HG03066 (cell line): ENCODE results near the gene AFAP1.

ENCODE experiments used
- ATAC-seq: cut with Tn5 transposase; IDR thresholded peaks from one replicate; pipeline ENCODE4 v1.9.1; 2021; ENCODE audit warnings: low read depth; ENCODE audit not compliant: unreplicated experiment

AFAP1 gene

GRCh38 chr4:7763788-7764187 is 175.9 kb downstream of the AFAP1 start:
- no peak for ATAC-seq

GRCh38 chr4:7763106-7763505 is 176.6 kb downstream of the AFAP1 start:
- ATAC-seq, result no peak

GRCh38 chr4:7762376-7763030 is 177.2 kb downstream of the AFAP1 start:
- ATAC-seq, result no peak

GRCh38 chr4:7761720-7762119 is 177.9 kb downstream of the AFAP1 start:
- no peak for ATAC-seq

GRCh38 chr4:7761312-7761711 is 178.3 kb downstream of the AFAP1 start:
- no peak for ATAC-seq

- no peak for ATAC-seq
These were observed 179.0 kb downstream of the AFAP1 start for GRCh38 chr4:7760706-7761105.

GRCh38 chr4:7760228-7760627 is 179.4 kb downstream of the AFAP1 start:
- ATAC-seq, result no peak

GRCh38 chr4:7759635-7760034 is 180.0 kb downstream of the AFAP1 start:
- no peak for ATAC-seq

GRCh38 chr4:7759216-7759615 is 180.4 kb downstream of the AFAP1 start:
- no peak for ATAC-seq

GRCh38 chr4:7758476-7758875 is 181.2 kb downstream of the AFAP1 start:
- no peak for ATAC-seq

GRCh38 chr4:7757501-7758471 is 181.9 kb downstream of the AFAP1 start:
- no peak for ATAC-seq

GRCh38 chr4:7756561-7757355 is 182.9 kb downstream of the AFAP1 start:
- ATAC-seq, result no peak

GRCh38 chr4:7756071-7756470 is 183.6 kb downstream of the AFAP1 start:
- no peak for ATAC-seq

- no peak for ATAC-seq
These were observed 184.1 kb downstream of the AFAP1 start for GRCh38 chr4:7755561-7755960.

GRCh38 chr4:7754565-7755262 is 184.9 kb downstream of the AFAP1 start:
- ATAC-seq, result no peak

- ATAC-seq, result no peak
These were observed 185.7 kb downstream of the AFAP1 start for GRCh38 chr4:7753931-7754465.

- no peak for ATAC-seq
These were observed 186.4 kb downstream of the AFAP1 start for GRCh38 chr4:7753271-7753670.

- ATAC-seq, result no peak
These were observed 187.0 kb downstream of the AFAP1 start for GRCh38 chr4:7752649-7753048.

GRCh38 chr4:7750972-7751371 is 188.7 kb downstream of the AFAP1 start:
- no peak for ATAC-seq

GRCh38 chr4:7750523-7750922 is 189.1 kb downstream of the AFAP1 start:
- no peak for ATAC-seq
